AG09309 (cell line): ENCODE results near the gene TRAF5.
A peak's percentile ranks its signal among the peaks of the same experiment; 100 is the strongest.
"Not testable (repeated sequence)": the region's sequence is repeated elsewhere in the genome, so short reads cannot be mapped to it uniquely, and the experiment has no call there.

Experiments used
- DNase-seq: peaks from one replicate; pipeline ENCODE4 v3.0.0-alpha.2; 2010; ENCODE audit warnings: low read depth
- H3K4me3 ChIP-seq: 2 replicates; pipeline ENCODE4 v1.5.1; 2011; ENCODE audit warnings: mild to moderate bottlenecking, low read depth, low read length, moderate library complexity; ENCODE audit not compliant: control insufficient read depth
- CTCF ChIP-seq: IDR thresholded peaks from 2 replicates; pipeline ENCODE4 v1.5.1; 2011; ENCODE audit warnings: mild to moderate bottlenecking, low read depth, low read length, inconsistent platforms; ENCODE audit not compliant: insufficient read depth, control insufficient read depth; ENCODE audit errors: missing control alignments

Gene TRAF5

GRCh38 chr1:211411639-211412038, 85.0 kb downstream of the TRAF5 start:
- no peak for TF ChIP-seq CTCF
- DNase-seq: no peak
- no peak overlapping the region for H3K4me3 ChIP-seq

GRCh38 chr1:211415700-211416099, 89.1 kb downstream of the TRAF5 start:
- no peak overlapping the region for H3K4me3 ChIP-seq
- TF ChIP-seq CTCF: no peak
- no peak for DNase-seq

GRCh38 chr1:211416246-211416627, 89.6 kb downstream of the TRAF5 start:
- not testable (repeated sequence) for H3K4me3 ChIP-seq, DNase-seq

- not testable (repeated sequence) for H3K4me3 ChIP-seq
- DNase-seq: peak; percentile 20
Measured at GRCh38 chr1:211416628-211417323, 90.1 kb downstream of the TRAF5 start.

GRCh38 chr1:211420389-211420788, 93.8 kb downstream of the TRAF5 start:
- no peak for DNase-seq
- no peak for TF ChIP-seq CTCF

GRCh38 chr1:211420845-211421454, 94.3 kb downstream of the TRAF5 start:
- DNase-seq: peak; percentile 28
- H3K4me3 ChIP-seq: no peak overlapping the region
- no peak for TF ChIP-seq CTCF

More at GRCh38 chr1:211420389-211420788, 93.8 kb downstream of the TRAF5 start:
- no peak overlapping the region for H3K4me3 ChIP-seq

GRCh38 chr1:211424018-211424417, 97.4 kb downstream of the TRAF5 start:
- no peak overlapping the region for H3K4me3 ChIP-seq
- DNase-seq: no peak
- no peak for TF ChIP-seq CTCF
